SK-N-DZ (cell line): ENCODE results near the gene TM6SF1.

Experiments used
- DNase-seq: peaks from one replicate; pipeline ENCODE4 v3.0.0-alpha.2; 2015; ENCODE audit warnings: low spot score
- small RNA-seq, 2 experiments: library from RNA; depleted of rRNA; stranded (forward); fragments of <200 nt; gene quantifications; one replicate each; pipeline ENCODE3, GENCODE V24; 2014

The TM6SF1 gene

DNA sequence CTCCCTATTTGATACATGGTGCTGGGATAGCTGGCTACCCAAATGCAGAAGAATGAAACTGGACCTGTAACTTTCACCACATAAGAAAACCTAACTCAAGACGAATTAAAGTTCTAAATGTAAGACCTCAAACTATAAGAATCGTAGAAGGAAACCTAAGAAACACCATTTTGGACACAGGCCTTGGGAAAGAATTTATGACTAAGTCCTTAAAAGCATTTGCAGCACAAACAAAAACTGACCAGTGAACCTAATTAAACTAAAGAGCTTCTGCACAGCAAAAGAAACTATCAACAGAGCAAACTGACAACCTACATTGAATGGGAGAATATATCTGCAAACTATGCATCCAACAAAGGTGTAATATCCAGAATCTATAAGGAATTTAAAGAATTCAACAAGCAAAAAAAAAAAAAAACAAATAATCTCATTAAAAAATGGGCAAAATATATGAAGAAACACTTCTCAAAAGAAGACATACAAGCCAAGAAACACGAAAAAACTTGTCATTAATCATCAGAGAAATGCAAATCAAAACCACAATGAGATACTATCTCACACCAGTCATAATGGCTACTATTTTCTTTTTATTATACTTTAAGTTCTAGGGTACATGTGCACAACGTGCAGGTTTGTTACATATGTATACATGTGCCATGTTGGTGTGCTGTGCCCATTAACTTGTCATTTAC lies 63.2 kb downstream of the TM6SF1 start:
- no peak for DNase-seq

DNA sequence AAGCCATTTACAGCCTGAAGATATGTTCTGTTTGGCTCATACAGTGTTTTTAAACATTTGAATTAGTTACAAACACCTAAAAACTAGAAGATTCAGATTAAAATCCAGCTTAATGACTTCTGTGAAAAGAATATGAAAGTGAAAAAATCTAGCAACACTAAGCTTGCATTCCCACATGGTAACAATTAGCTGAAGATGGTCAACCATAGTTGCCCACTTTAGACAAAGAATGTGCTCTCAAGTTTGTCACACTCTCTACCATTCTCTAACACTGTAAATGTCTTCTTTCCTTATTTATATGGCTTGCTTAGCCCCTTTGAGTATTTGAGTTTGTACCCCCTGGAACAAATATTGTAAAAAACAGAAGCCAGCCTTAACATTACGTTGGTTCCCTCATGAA lies 67.4 kb downstream of the TM6SF1 start:
- no peak for DNase-seq

DNA sequence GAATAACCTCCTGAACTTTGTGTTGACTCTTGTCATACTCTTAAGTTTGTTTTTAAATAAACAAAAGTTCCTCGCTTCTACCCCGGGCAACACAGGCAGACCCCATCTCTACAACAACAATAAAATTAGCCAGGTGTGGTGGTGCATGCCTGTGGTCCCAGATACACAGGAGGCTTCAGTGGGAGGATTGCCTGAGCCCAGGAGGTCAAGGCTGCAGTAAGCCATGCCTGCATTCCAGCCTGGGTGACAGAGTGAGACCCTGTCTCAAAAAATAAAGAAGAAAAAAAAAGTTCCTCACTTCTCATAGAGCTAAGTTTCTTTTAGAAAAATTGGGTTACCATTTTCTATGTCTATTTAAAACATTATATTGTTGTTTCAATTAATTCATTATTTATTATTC lies 70.9 kb downstream of the TM6SF1 start:
- no peak for DNase-seq

DNA sequence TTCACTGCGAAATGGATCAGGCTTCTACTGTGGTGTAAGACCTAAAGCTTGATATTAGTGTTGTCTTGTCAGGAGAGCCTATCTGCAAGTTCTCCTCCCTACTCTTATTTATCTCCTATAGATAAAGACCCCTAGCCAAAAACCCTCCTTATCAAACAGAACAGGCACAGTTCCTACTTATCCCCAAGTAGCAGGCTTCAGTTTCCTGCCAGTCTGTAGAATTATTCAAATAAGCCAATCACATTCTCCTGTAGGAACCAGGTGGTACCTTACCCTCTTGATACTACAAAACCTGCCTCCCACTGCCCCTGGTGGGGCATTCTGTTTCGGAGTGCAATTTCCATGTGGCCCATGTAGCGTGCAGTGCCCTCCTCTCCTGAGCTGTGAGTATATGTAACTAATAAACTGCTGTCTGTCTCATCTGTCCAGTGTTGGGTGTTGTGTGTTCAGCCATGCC lies 71.5 kb downstream of the TM6SF1 start:
- peak; percentile 16 for DNase-seq

DNA sequence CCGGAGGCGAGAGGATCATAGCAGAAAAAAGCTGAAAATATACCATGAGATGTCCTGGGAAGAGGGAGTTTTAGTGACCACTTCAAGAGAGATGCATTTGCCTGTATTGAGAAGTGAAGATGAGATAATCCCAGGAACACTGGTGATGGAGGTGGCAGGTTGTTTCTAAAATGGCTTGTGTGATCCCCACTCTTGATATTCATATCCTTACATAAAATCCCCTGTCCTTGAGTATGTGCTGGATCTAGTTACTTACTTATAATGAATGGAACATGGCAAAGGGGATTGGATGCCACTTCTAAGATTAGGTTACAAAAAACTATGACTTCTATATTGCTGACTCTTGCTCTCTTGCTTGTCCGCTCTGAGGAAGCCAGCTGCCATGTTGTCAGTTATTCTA lies 78.1 kb downstream of the TM6SF1 start:
- DNase-seq = no peak

Small RNA genes lying within 50 kb of the gene (small RNA-seq; reads per million reads assigned to genes)
- gene MIR4515 = 0 reads per million in 2 experiments
